HL-60 (cell line): ENCODE data around the gene PRRX1.

Experiments used
- DNase-seq, 2 experiments: peaks; one replicate each; pipeline ENCODE4 v3.0.0-alpha.2; 2010 to 2020; ENCODE audit warnings: low read depth in 1 of 2, low spot score in 1 of 2
- H3K27ac ChIP-seq: fragments of 250-450 bp; sonication (Bioruptor Pico); replicated peaks from 2 replicates; pipeline ENCODE4 v1.5.1; 2020; ENCODE audit warnings: mild to moderate bottlenecking, moderate library complexity
- H3K27me3 ChIP-seq: fragments of 250-450 bp; sonication (Bioruptor Pico); 2 replicates; pipeline ENCODE4 v1.5.1; 2021; ENCODE audit warnings: mild to moderate bottlenecking, moderate library complexity; ENCODE audit not compliant: insufficient read depth, poor library complexity, severe bottlenecking
- H3K4me3 ChIP-seq: replicated peaks from 2 replicates; pipeline ENCODE4 v1.5.1; 2011; ENCODE audit warnings: mild to moderate bottlenecking, control low read depth, low read length; ENCODE audit not compliant: insufficient read depth
- GABPA ChIP-seq: IDR thresholded peaks from 2 replicates; pipeline ENCODE4 v1.6.1; 2012; ENCODE audit warnings: low read depth
- POLR2AphosphoS5 ChIP-seq: IDR thresholded peaks from 2 replicates; pipeline ENCODE4 v1.6.1; 2012; ENCODE audit warnings: low read depth
- REST ChIP-seq: IDR thresholded peaks from 2 replicates; pipeline ENCODE4 v1.6.1; 2012; ENCODE audit warnings: low read depth; ENCODE audit not compliant: insufficient replicate concordance
- SPI1 ChIP-seq: IDR thresholded peaks from 2 replicates; pipeline ENCODE4 v1.6.1; 2012; ENCODE audit warnings: low read depth, mild to moderate bottlenecking, borderline replicate concordance
- TF ChIP-seq, protein P1 (sequence below): IDR thresholded peaks from one replicate; pipeline ENCODE4 v1.5.1; 2011; ENCODE audit warnings: low read length, control low read depth, inconsistent platforms; ENCODE audit not compliant: insufficient read depth

PRRX1 gene

GRCh38 chr1:170624146-170624545, 39.8 kb upstream of the PRRX1 start:
- Histone ChIP-seq H3K4me3 (no peak overlapping the region), H3K27ac (no peak overlapping the region), H3K27me3 (no peaks in the 10 kb centered on the region)
- TF ChIP-seq REST (no peak), SPI1 (no peak), POLR2AphosphoS5 (no peak), GABPA (no peak)
- TF ChIP-seq, protein P1, sequence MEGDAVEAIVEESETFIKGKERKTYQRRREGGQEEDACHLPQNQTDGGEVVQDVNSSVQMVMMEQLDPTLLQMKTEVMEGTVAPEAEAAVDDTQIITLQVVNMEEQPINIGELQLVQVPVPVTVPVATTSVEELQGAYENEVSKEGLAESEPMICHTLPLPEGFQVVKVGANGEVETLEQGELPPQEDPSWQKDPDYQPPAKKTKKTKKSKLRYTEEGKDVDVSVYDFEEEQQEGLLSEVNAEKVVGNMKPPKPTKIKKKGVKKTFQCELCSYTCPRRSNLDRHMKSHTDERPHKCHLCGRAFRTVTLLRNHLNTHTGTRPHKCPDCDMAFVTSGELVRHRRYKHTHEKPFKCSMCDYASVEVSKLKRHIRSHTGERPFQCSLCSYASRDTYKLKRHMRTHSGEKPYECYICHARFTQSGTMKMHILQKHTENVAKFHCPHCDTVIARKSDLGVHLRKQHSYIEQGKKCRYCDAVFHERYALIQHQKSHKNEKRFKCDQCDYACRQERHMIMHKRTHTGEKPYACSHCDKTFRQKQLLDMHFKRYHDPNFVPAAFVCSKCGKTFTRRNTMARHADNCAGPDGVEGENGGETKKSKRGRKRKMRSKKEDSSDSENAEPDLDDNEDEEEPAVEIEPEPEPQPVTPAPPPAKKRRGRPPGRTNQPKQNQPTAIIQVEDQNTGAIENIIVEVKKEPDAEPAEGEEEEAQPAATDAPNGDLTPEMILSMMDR = no peak
- no peak for DNase-seq

DNA sequence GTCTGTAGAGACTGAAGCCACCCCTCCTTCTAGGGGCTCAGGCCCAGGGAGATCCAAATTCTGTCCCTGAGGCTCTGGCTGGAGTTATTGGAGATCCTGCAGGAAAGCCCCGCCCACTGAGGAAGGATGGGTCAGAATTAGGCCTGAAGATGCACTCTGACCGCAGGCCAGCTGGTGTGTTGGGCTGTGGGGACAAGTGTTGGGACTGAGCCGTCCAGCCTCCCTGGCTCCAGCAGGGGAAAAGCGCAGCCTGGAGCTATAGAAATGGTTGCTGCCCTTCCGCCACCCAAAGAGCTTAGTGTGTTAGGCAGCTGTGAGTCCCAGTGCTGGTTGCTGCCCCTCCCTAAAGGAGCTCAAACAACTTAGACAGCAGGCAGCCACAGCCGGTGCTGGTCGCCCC, 33.0 kb upstream of the PRRX1 start:
- Histone ChIP-seq H3K27ac (no peak overlapping the region), H3K27me3 (peaks cover 2% of the 10 kb centered on the region), H3K4me3 (no peak overlapping the region)
- TF ChIP-seq POLR2AphosphoS5 (no peak), GABPA (no peak), REST (no peak), SPI1 (no peak)
- TF ChIP-seq, protein P1 = no peak
- DNase-seq = no peak

DNA sequence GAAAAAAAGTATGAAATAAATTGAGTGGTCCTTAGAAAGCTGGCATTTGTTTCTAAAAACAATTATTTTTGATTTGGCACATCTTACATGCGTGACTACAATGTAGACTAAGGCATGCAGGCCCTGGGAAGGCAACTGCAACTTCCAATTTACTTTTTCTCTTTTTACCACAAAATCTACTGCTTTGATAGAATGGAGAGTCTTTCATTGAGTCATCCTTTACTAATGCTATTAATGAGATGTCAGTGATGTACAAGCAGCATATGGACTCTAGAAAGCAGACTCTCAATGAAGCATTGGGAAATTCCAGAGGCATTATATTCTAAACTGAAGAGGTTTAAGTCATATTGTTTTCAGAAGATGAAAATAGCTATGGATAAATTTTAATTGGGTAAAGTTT, 29.6 kb upstream of the PRRX1 start:
- no peak for DNase-seq
- TF ChIP-seq GABPA (no peak), POLR2AphosphoS5 (no peak), SPI1 (no peak), REST (no peak)
- TF ChIP-seq, protein P1 = no peak
- Histone ChIP-seq H3K27ac (no peak overlapping the region), H3K27me3 (peaks cover 2% of the 10 kb centered on the region), H3K4me3 (no peak overlapping the region)
